ENCODE results near the gene ZMAT2. TPM values are rescaled to one million over a fixed set of nuclear protein-coding genes. Genes with fewer than 3 reads are reported as not detected.
A peak's percentile ranks its signal among the peaks of the same experiment; 100 is the strongest.

The ZMAT2 gene
- total RNA-seq, 1 experiment from 2014 or later, result 55.3 TPM

DNA sequence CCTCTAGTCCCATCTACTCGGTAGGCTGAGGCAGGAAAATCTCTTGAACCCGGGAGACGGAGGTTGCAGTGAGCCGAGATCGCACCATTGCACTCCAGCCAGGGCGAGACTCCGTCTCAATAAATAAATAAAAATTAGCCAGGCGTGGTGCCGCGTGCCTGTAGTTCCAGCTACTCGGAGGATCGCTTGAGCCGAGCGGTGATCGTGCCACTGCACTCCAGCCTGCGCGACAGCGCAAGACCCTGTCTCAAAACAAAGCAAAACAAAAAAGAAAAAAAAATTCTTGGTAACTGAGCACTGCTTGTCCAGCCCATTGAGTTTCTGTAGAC, 36.3 kb upstream of the ZMAT2 start:
- Histone ChIP-seq H3K4me1 (ENCODE audit: control insufficient read depth in 1 of 2, insufficient read depth in 2 of 2, low read length in 2 of 2) (peaks cover 2 to 16% of the 10 kb centered on the region in 2 experiments; a peak in 2 of 4 replicates), H2AFZ (ENCODE audit: low read depth, low read length, poor library complexity, severe bottlenecking) (no peak overlapping the region), H3K4me2 (ENCODE audit: low read length) (peak overlapping the region; percentile 86), H3K9me3 (ENCODE audit: control insufficient read depth in 1 of 2, insufficient read depth in 1 of 2, low read depth in 1 of 2, low read length in 2 of 2) (no peaks in the 10 kb centered on the region), H3K36me3 (ENCODE audit: control insufficient read depth in 1 of 2, insufficient read depth in 2 of 2, low read length in 2 of 2) (peaks cover 37 to 52% of the 10 kb centered on the region in 2 experiments), H4K20me1 (ENCODE audit: insufficient read depth) (no peaks in the 10 kb centered on the region), H3K4me3 (replicated peaks in 1 of 2; ENCODE audit: low read depth in 1 of 2, low read length in 2 of 2) (peak overlapping the region; percentile 94 to 96), H3K79me2 (ENCODE audit: insufficient read depth, low read length) (peaks cover 43% of the 10 kb centered on the region), H3K27me3 (ENCODE audit: insufficient read depth, low read length) (no peaks in the 10 kb centered on the region), H3K9ac (ENCODE audit: low read length) (peak overlapping the region; percentile 83), H3K9me2 (ENCODE audit: insufficient read depth) (no peaks in the 10 kb centered on the region), H3K27ac (ENCODE audit: low read depth, low read length) (peak overlapping the region; percentile 74)
- BruUV-seq (replicated peaks), result no TSS peak
- TF ChIP-seq, protein P1, sequence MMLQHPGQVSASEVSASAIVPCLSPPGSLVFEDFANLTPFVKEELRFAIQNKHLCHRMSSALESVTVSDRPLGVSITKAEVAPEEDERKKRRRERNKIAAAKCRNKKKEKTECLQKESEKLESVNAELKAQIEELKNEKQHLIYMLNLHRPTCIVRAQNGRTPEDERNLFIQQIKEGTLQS (IDR thresholded peaks at IDR 0.05), result no peak
- TF ChIP-seq, protein P2, sequence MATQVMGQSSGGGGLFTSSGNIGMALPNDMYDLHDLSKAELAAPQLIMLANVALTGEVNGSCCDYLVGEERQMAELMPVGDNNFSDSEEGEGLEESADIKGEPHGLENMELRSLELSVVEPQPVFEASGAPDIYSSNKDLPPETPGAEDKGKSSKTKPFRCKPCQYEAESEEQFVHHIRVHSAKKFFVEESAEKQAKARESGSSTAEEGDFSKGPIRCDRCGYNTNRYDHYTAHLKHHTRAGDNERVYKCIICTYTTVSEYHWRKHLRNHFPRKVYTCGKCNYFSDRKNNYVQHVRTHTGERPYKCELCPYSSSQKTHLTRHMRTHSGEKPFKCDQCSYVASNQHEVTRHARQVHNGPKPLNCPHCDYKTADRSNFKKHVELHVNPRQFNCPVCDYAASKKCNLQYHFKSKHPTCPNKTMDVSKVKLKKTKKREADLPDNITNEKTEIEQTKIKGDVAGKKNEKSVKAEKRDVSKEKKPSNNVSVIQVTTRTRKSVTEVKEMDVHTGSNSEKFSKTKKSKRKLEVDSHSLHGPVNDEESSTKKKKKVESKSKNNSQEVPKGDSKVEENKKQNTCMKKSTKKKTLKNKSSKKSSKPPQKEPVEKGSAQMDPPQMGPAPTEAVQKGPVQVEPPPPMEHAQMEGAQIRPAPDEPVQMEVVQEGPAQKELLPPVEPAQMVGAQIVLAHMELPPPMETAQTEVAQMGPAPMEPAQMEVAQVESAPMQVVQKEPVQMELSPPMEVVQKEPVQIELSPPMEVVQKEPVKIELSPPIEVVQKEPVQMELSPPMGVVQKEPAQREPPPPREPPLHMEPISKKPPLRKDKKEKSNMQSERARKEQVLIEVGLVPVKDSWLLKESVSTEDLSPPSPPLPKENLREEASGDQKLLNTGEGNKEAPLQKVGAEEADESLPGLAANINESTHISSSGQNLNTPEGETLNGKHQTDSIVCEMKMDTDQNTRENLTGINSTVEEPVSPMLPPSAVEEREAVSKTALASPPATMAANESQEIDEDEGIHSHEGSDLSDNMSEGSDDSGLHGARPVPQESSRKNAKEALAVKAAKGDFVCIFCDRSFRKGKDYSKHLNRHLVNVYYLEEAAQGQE (IDR thresholded peaks at IDR 0.05; ENCODE audit: low read depth), result no peak
- no peak for DNase-seq (ENCODE audit: low read depth, low spot score)
- POLR2A ChIA-PET, result interaction anchor here (0.6 to 3.5 kb wide), 2 partner anchors 17 to 1355 kb away, joined by 3 to 17 read pairs; partner anchors contain the start of genes IK and NDUFA2
- RAD21 ChIA-PET (ENCODE audit: low non-redundant PET in 1 of 2, low total read pairs in 2 of 2, uncharacterized antibody in 2 of 2, unreplicated experiment in 2 of 2), result no interaction called here
- ATAC-seq, result no peak
- intact Hi-C loops (cut with micrococcal nuclease), result loop anchor here (1.0 to 2.0 kb wide), 3 partner anchors 17 to 55 kb away; partner anchors contain the start of genes HARS1, HARS2, IK and NDUFA2
- CTCF ChIA-PET, result no interaction called here
